Suprapubic skin (tissue), 4 donors: ENCODE measurements around the gene WDR33.

Experiments
- EP300 ChIP-seq: sonication (generic); formaldehyde crosslinking; IDR thresholded peaks from one replicate; pipeline ENCODE4 v1.6.1; 2017; ENCODE audit warnings: antibody characterized with exemption
- POLR2A ChIP-seq, 2 donors: fragments of 450-650 bp; IDR thresholded peaks; one replicate each; pipeline ENCODE4 v1.6.1; 2017; ENCODE audit warnings: antibody characterized with exemption in 2 of 2, mild to moderate bottlenecking in 2 of 2, moderate library complexity in 2 of 2
- POLR2AphosphoS5 ChIP-seq, 3 donors: sonication (generic); formaldehyde crosslinking; IDR thresholded peaks; one replicate each; pipeline ENCODE4 v1.6.1; 2017; ENCODE audit warnings: antibody characterized with exemption in 3 of 3
- TF ChIP-seq, protein P1 (sequence below), 2 donors: fragments of 200-600 bp in 1 of 2; fragments of 450-650 bp in 1 of 2; sonication (generic) in 1 of 2; IDR thresholded peaks; one replicate each; pipeline ENCODE4 v1.5.1; 2016 to 2019; ENCODE audit warnings: antibody characterized with exemption in 2 of 2, mild to moderate bottlenecking in 1 of 2, moderate library complexity in 1 of 2

DNA sequence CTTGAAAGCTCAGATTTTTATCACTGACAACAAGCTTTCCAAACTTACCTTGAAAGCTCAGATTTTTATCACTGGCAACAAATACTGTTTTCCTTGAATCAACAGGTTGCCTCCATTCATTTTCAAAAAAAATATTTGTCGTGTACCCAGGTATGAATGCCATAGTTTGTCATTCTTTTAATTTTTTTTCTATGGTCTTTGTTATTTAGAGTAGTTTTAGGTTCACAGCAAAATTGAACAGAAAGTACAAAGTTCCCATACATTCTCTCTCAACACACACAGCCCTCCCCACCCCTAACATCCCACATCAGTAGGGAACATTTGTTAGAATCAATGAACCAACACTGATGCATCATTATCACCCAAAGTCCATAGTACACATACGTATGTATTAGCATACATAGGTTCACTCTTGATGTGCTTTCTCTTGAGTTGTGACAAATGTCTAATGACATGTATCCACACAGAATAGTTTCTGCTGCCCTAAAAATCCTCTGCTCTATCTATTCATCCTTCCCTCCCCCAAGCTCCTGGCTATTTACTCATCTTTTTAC lies 25.9 kb downstream of the WDR33 start:
- TF ChIP-seq, protein P1, sequence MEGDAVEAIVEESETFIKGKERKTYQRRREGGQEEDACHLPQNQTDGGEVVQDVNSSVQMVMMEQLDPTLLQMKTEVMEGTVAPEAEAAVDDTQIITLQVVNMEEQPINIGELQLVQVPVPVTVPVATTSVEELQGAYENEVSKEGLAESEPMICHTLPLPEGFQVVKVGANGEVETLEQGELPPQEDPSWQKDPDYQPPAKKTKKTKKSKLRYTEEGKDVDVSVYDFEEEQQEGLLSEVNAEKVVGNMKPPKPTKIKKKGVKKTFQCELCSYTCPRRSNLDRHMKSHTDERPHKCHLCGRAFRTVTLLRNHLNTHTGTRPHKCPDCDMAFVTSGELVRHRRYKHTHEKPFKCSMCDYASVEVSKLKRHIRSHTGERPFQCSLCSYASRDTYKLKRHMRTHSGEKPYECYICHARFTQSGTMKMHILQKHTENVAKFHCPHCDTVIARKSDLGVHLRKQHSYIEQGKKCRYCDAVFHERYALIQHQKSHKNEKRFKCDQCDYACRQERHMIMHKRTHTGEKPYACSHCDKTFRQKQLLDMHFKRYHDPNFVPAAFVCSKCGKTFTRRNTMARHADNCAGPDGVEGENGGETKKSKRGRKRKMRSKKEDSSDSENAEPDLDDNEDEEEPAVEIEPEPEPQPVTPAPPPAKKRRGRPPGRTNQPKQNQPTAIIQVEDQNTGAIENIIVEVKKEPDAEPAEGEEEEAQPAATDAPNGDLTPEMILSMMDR (IDR thresholded peaks at IDR 0.05), result no peak
- no peak for TF ChIP-seq POLR2AphosphoS5 (IDR thresholded peaks at IDR 0.05)
- no peak for TF ChIP-seq POLR2A (IDR thresholded peaks at IDR 0.05)
- no peak for TF ChIP-seq EP300
